NCI-H446 treated with DMSO at 0.1 percent for 48 hours (cell line): ENCODE results near the gene HAPLN3.

Experiments used
- DNase-seq: peaks from one replicate; lab custom pipeline; 2025; lab: John Stamatoyannopoulos, UW

HAPLN3 gene

GRCh38 chr15:88894348-88894818, 961 bp downstream of the HAPLN3 start:
- DNase-seq: no peak

GRCh38 chr15:88891540-88892254, 3.6 kb downstream of the HAPLN3 start:
- no peak for DNase-seq

- no peak for DNase-seq
These were observed 4.8 kb downstream of the HAPLN3 start for GRCh38 chr15:88890495-88890894.

- no peak for DNase-seq
These were observed 6.6 kb downstream of the HAPLN3 start for GRCh38 chr15:88888719-88889118.

- DNase-seq: no peak
These were observed 8.2 kb downstream of the HAPLN3 start for GRCh38 chr15:88887068-88887580.

GRCh38 chr15:88882785-88883184, 12.6 kb downstream of the HAPLN3 start:
- DNase-seq: no peak

- DNase-seq: no peak
These were observed 13.6 kb downstream of the HAPLN3 start for GRCh38 chr15:88881775-88882174.

- no peak for DNase-seq
These were observed 14.2 kb downstream of the HAPLN3 start for GRCh38 chr15:88880944-88881740.

GRCh38 chr15:88878720-88879184, 16.6 kb downstream of the HAPLN3 start:
- no peak for DNase-seq

- DNase-seq: no peak
These were observed 17.4 kb downstream of the HAPLN3 start for GRCh38 chr15:88877906-88878305.

GRCh38 chr15:88877415-88877814, 17.9 kb downstream of the HAPLN3 start:
- DNase-seq: no peak

- no peak for DNase-seq
These were observed 18.8 kb downstream of the HAPLN3 start for GRCh38 chr15:88876573-88876972.

- no peak for DNase-seq
These were observed 20.7 kb downstream of the HAPLN3 start for GRCh38 chr15:88874684-88875083.

GRCh38 chr15:88874275-88874674, 21.1 kb downstream of the HAPLN3 start:
- DNase-seq: no peak

GRCh38 chr15:88873786-88874185, 21.6 kb downstream of the HAPLN3 start:
- no peak for DNase-seq

GRCh38 chr15:88872706-88873105, 22.6 kb downstream of the HAPLN3 start:
- DNase-seq: no peak

- no peak for DNase-seq
These were observed 23.2 kb downstream of the HAPLN3 start for GRCh38 chr15:88872106-88872505.

GRCh38 chr15:88871313-88871712, 24.0 kb downstream of the HAPLN3 start:
- no peak for DNase-seq

- no peak for DNase-seq
These were observed 29.0 kb downstream of the HAPLN3 start for GRCh38 chr15:88866295-88866881.

GRCh38 chr15:88865498-88866099, 29.7 kb downstream of the HAPLN3 start:
- no peak for DNase-seq

GRCh38 chr15:88864861-88865497, 30.4 kb downstream of the HAPLN3 start:
- no peak for DNase-seq

- no peak for DNase-seq
These were observed 31.9 kb downstream of the HAPLN3 start for GRCh38 chr15:88863412-88863811.
